Endothelial cell of umbilical vein (primary cell): ENCODE data around the gene KCNC4. TPM values are rescaled to one million over a fixed set of nuclear protein-coding genes. Genes with fewer than 3 reads are reported as not detected.

Experiments
- BruUV-seq: library from RNA; stranded (reverse); fragments of 400-500 nt; replicated peaks from 2 replicates; lab custom pipeline; 2021; lab: Mats Ljungman, UMichigan
- CTCF ChIA-PET: fragments of 300-600, 350-600 bp; sonication (Branson Sonifier 250); formaldehyde crosslinking; loops from one replicate; lab custom pipeline; 2021; ENCODE audit warnings: antibody characterized with exemption, inconsistent platforms; lab: Charles Lee
- POLR2A ChIA-PET: fragments of 300-600, 350-600 bp; sonication (Branson Sonifier 250); formaldehyde crosslinking; loops from one replicate; lab custom pipeline; 2021; ENCODE audit warnings: antibody characterized with exemption, inconsistent platforms; lab: Charles Lee
- DNase-seq: peaks from one replicate; pipeline ENCODE4 v3.0.0-alpha.2; 2011; ENCODE audit warnings: low read depth, low spot score
- FAIRE-seq: peaks from 2 replicates; lab custom pipeline; 2011; peaks lifted over from hg19 to GRCh38; lab: Jason Lieb, UNC
- H2AFZ ChIP-seq: 2 replicates; pipeline ENCODE4 v1.6.0; 2012; ENCODE audit warnings: low read depth, low read length, control low read depth, inconsistent platforms
- H3K27ac ChIP-seq: 2 replicates; pipeline ENCODE4 v1.5.1; 2011; ENCODE audit warnings: low read depth, mild to moderate bottlenecking, control low read depth, low read length, moderate library complexity; ENCODE audit not compliant: insufficient read depth
- H3K27me3 ChIP-seq, 2 experiments: 2 replicates each; pipeline versions ENCODE4 v1.6.0 to v1.6.1; 2011; ENCODE audit warnings: low read length in 2 of 2, mixed read lengths in 1 of 2; ENCODE audit not compliant: control insufficient read depth in 2 of 2, insufficient read depth in 2 of 2
- H3K36me3 ChIP-seq, 2 experiments: 2 replicates in 1 of 2; 3 replicates in 1 of 2; pipeline ENCODE4 v1.5.1; 2011; ENCODE audit warnings: low read length in 2 of 2, mild to moderate bottlenecking in 1 of 2, moderate library complexity in 1 of 2; ENCODE audit not compliant: control insufficient read depth in 2 of 2, insufficient read depth in 2 of 2; ENCODE audit errors: extremely low read depth in 1 of 2
- H3K4me1 ChIP-seq: 3 replicates; pipeline ENCODE4 v1.5.1; 2011; ENCODE audit warnings: mild to moderate bottlenecking, low read length; ENCODE audit not compliant: control insufficient read depth, insufficient read depth; ENCODE audit errors: extremely low read depth
- H3K4me2 ChIP-seq: 2 replicates; pipeline ENCODE4 v1.6.1; 2011; ENCODE audit warnings: low read length, control low read depth, mixed read lengths; ENCODE audit not compliant: insufficient read depth
- H3K4me3 ChIP-seq, 3 experiments: fragments of 200-600 bp in 1 of 3; sonication (generic), shearing (Covaris generic) in 1 of 3; replicated peaks in 1 of 3; 2 replicates each; pipeline ENCODE4 v1.5.1; 2011 to 2016; ENCODE audit warnings: control low read depth in 3 of 3, low read length in 3 of 3, mild to moderate bottlenecking in 2 of 3, inconsistent platforms in 1 of 3, low read depth in 1 of 3, moderate library complexity in 1 of 3; ENCODE audit not compliant: insufficient read depth in 1 of 3
- H3K79me2 ChIP-seq: 2 replicates; pipeline ENCODE4 v1.6.0; 2012; ENCODE audit warnings: low read length, inconsistent platforms; ENCODE audit not compliant: control insufficient read depth, insufficient read depth
- H3K9ac ChIP-seq: replicated peaks from 2 replicates; pipeline ENCODE3; 2011; ENCODE audit warnings: low read length, control low read depth; ENCODE audit not compliant: insufficient read depth; ENCODE audit errors: extremely low read depth
- H3K9me1 ChIP-seq: replicated peaks from 3 replicates; pipeline ENCODE4 v1.6.0; 2011; ENCODE audit warnings: mild to moderate bottlenecking, low read length; ENCODE audit not compliant: control insufficient read depth, insufficient read depth; ENCODE audit errors: extremely low read depth
- H3K9me3 ChIP-seq: replicated peaks from 2 replicates; pipeline ENCODE4 v1.5.1; 2012; ENCODE audit warnings: low read length, inconsistent platforms; ENCODE audit not compliant: control insufficient read depth, insufficient read depth
- H4K20me1 ChIP-seq: replicated peaks from 2 replicates; pipeline ENCODE3; 2011; ENCODE audit warnings: mild to moderate bottlenecking, low read length; ENCODE audit not compliant: control insufficient read depth, insufficient read depth; ENCODE audit errors: extremely low read depth
- CTCF ChIP-seq, 2 donors: IDR thresholded peaks; 1 replicate in 1 of 2; 2 replicates in 1 of 2; pipeline ENCODE4 v1.5.1; 2011; ENCODE audit warnings: low read length in 2 of 2, mild to moderate bottlenecking in 2 of 2, moderate library complexity in 2 of 2, control low read depth in 1 of 2, inconsistent platforms in 1 of 2, low read depth in 1 of 2; ENCODE audit not compliant: insufficient read depth in 1 of 2; ENCODE audit errors: extremely low read depth in 1 of 2
- FOS ChIP-seq: IDR thresholded peaks from 2 replicates; pipeline ENCODE4 v1.6.1; 2011; ENCODE audit warnings: mild to moderate bottlenecking, low read length, moderate library complexity, borderline replicate concordance; ENCODE audit not compliant: insufficient read depth
- GATA2 ChIP-seq: IDR thresholded peaks from 2 replicates; pipeline ENCODE4 v1.7.0; 2011; ENCODE audit warnings: low read depth, mild to moderate bottlenecking, moderate library complexity, mixed read lengths, low read length; ENCODE audit not compliant: insufficient read length, insufficient read depth
- JUN ChIP-seq: IDR thresholded peaks from 2 replicates; pipeline ENCODE4 v1.6.1; 2011; ENCODE audit warnings: borderline replicate concordance, low read depth; ENCODE audit not compliant: insufficient read length, insufficient read depth
- MYC ChIP-seq: IDR thresholded peaks from one replicate; pipeline ENCODE4 v1.6.1; 2011; ENCODE audit warnings: mild to moderate bottlenecking, low read depth, low read length
- POLR2AphosphoS5 ChIP-seq: IDR thresholded peaks from 2 replicates; pipeline ENCODE4 v1.6.1; 2012; ENCODE audit warnings: low read depth, mild to moderate bottlenecking, control low read depth, low read length, moderate library complexity; ENCODE audit not compliant: insufficient read depth
- dilution Hi-C: fragments of 300-500 bp; cut with MboI; formaldehyde crosslinking; loops from one replicate; pipeline ENCODE4 v1.15.0; 2019; ENCODE audit warnings: low sequenced_read_pairs; ENCODE audit not compliant: extremely low pct_ligation_motif_present
- intact Hi-C: fragments of 100-400 bp; cut with micrococcal nuclease; formaldehyde crosslinking; loops from one replicate; pipeline ENCODE4 v1.10.0; 2022
- polyA plus RNA-seq, 4 experiments: library from polyadenylated mRNA; depleted of rRNA in 3 of 4; stranded (reverse) in 3 of 4; unstranded in 1 of 4; fragments of >200 nt; gene quantifications; 2 replicates each; pipeline versions ENCODE4 v1.2.1 to v1.2.3, GENCODE V29; 2011 to 2012; ENCODE audit warnings: missing spikeins in 1 of 4
- total RNA-seq: library from RNA; stranded (reverse); gene quantifications from 2 replicates; pipeline ENCODE4 v1.2.3, GENCODE V29; 2021

The KCNC4 gene
- total and polyA plus RNA-seq, 2 donors (not counting 3 experiments of a cell fraction or from before 2014, with no cell fraction given) = 6.7 to 22.5 TPM

- peaks cover under 1% of the 10 kb centered on the region for H3K4me1 ChIP-seq
- H3K4me3 ChIP-seq = no peak overlapping the region
- TF ChIP-seq MYC (no peak), FOS (no peak), GATA2 (no peak), CTCF (IDR thresholded peaks at IDR 0.05; ENCODE audit: extremely low read depth in 1 of 2, insufficient read depth in 1 of 2, low read depth in 1 of 2, low read length in 2 of 2) (no peak), JUN (no peak), POLR2AphosphoS5 (no peak)
- dilution Hi-C loops = no loop called here
- no peak overlapping the region for H3K9ac ChIP-seq
- no peaks in the 10 kb centered on the region for H3K9me1 ChIP-seq
- intact Hi-C loops = loop anchor here (1.0 kb wide), 2 partner anchors 262 to 298 kb away; no protein-coding TSS in a partner anchor
- H4K20me1 ChIP-seq = no peaks in the 10 kb centered on the region
- H3K4me2 ChIP-seq = no peak overlapping the region
- no TSS peak for BruUV-seq
- H2AFZ ChIP-seq = no peak overlapping the region
- no peak for FAIRE-seq
- DNase-seq = no peak
- POLR2A ChIA-PET = no interaction called here
- CTCF ChIA-PET = interaction anchor here (1.2 to 3.2 kb wide), 10 partner anchors 10 to 298 kb away, joined by 3 to 150 read pairs (median 8); no protein-coding TSS in a partner anchor
- no peaks in the 10 kb centered on the region for H3K27me3 ChIP-seq
- no peaks in the 10 kb centered on the region for H3K36me3 ChIP-seq
- no peaks in the 10 kb centered on the region for H3K9me3 ChIP-seq
- H3K79me2 ChIP-seq = no peaks in the 10 kb centered on the region
- no peak overlapping the region for H3K27ac ChIP-seq
These were observed 12.0 kb upstream of the KCNC4 start for GRCh38 chr1:110197905-110198629.
